ENCODE measurements around the gene ZNF768.

DNA sequence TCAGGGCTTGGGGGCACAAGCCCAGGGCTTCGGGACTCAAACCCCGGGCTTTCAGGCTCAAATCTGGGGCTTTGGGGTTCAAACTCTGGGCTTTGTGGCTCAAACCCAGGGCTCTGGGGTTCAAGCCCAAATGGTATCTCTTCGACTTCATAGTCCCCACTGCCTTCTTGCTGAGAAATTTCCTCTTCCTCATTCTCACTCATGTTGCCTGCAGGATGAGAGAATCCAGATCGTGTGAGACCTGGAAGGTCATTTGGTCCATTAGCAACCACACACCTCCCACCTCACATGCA is 576 bp downstream of the ZNF768 start:
- TF ChIP-seq, protein P1, sequence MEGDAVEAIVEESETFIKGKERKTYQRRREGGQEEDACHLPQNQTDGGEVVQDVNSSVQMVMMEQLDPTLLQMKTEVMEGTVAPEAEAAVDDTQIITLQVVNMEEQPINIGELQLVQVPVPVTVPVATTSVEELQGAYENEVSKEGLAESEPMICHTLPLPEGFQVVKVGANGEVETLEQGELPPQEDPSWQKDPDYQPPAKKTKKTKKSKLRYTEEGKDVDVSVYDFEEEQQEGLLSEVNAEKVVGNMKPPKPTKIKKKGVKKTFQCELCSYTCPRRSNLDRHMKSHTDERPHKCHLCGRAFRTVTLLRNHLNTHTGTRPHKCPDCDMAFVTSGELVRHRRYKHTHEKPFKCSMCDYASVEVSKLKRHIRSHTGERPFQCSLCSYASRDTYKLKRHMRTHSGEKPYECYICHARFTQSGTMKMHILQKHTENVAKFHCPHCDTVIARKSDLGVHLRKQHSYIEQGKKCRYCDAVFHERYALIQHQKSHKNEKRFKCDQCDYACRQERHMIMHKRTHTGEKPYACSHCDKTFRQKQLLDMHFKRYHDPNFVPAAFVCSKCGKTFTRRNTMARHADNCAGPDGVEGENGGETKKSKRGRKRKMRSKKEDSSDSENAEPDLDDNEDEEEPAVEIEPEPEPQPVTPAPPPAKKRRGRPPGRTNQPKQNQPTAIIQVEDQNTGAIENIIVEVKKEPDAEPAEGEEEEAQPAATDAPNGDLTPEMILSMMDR (IDR thresholded peaks at IDR 0.05), result no peak
- no peak for TF ChIP-seq EP300 (IDR thresholded peaks at IDR 0.05)
- no peak for TF ChIP-seq POLR2A (IDR thresholded peaks at IDR 0.05)

Data from suprapubic skin (tissue), 3 donors.